ENCODE results near the gene SLC5A2. TPM values are rescaled to one million over a fixed set of nuclear protein-coding genes. Genes with fewer than 3 reads are reported as not detected.
A peak's percentile ranks its signal among the peaks of the same experiment; 100 is the strongest.
"Not testable (repeated sequence)": the region's sequence is repeated elsewhere in the genome, so short reads cannot be mapped to it uniquely, and the experiment has no call there.

The SLC5A2 gene
- total RNA-seq, 1 donor from 2014 or later = not detected

- peak; percentile 77 for ATAC-seq
- intact Hi-C loops (cut with DNase I) = loop anchor here (10.0 kb wide), 1 partner anchor 243 kb away; a partner anchor contains a TSS
- DNase-seq (ENCODE audit: missing footprints) = no peak
Observed at GRCh38 chr16:31471875-31472708, 10.8 kb upstream of the SLC5A2 start, which contains the start of gene TGFB1I1. TSS of gene TGFB1I1 (plus strand) at chr16:31472152. CDS start at chr16:31472189, 37 bp downstream.

GRCh38 chr16:31472709-31473203 is 10.2 kb upstream of the SLC5A2 start:
- intact Hi-C loops (cut with DNase I) = loop anchor here (10.0 kb wide), 1 partner anchor 242 kb away; a partner anchor contains a TSS
- ATAC-seq (peak; percentile 87), DNase-seq (ENCODE audit: missing footprints) (peak; percentile 88)

GRCh38 chr16:31473264-31473984 is 9.5 kb upstream of the SLC5A2 start:
- DNase-seq (ENCODE audit: missing footprints) = no peak
- intact Hi-C loops (cut with DNase I) = loop anchor here (10.0 kb wide), 1 partner anchor 241 kb away; a partner anchor contains a TSS
- ATAC-seq = no peak

- intact Hi-C loops (cut with DNase I) = loop anchor here (10.0 kb wide), 1 partner anchor 241 kb away; a partner anchor contains a TSS
- DNase-seq (ENCODE audit: missing footprints) = no peak
- no peak for ATAC-seq
Observed at GRCh38 chr16:31474173-31474714, 8.7 kb upstream of the SLC5A2 start.

GRCh38 chr16:31474773-31475738 is 7.9 kb upstream of the SLC5A2 start:
- intact Hi-C loops (cut with DNase I) = loop anchor here (10.0 kb wide), 1 partner anchor 240 kb away; a partner anchor contains a TSS
- ATAC-seq (no peak), DNase-seq (ENCODE audit: missing footprints) (no peak)

- ATAC-seq (no peak), DNase-seq (ENCODE audit: missing footprints) (no peak)
- intact Hi-C loops (cut with DNase I) = loop anchor here (10.0 kb wide), 1 partner anchor 239 kb away; a partner anchor contains a TSS
Observed at GRCh38 chr16:31475946-31476302, 7.0 kb upstream of the SLC5A2 start.

- ATAC-seq = peak; percentile 26
Observed at GRCh38 chr16:31476303-31477219, 6.4 kb upstream of the SLC5A2 start.

GRCh38 chr16:31477220-31478216 is 5.4 kb upstream of the SLC5A2 start:
- ATAC-seq (no peak), DNase-seq (ENCODE audit: missing footprints) (no peak)
- intact Hi-C loops (cut with DNase I) = loop anchor here (10.0 kb wide), 1 partner anchor 237 kb away; a partner anchor contains a TSS

More at GRCh38 chr16:31476303-31477219, 6.4 kb upstream of the SLC5A2 start:
- intact Hi-C loops (cut with DNase I) = loop anchor here (10.0 kb wide), 1 partner anchor 238 kb away; a partner anchor contains a TSS
- peak; percentile 94 for DNase-seq (ENCODE audit: missing footprints)

GRCh38 chr16:31478956-31479355 is 4.0 kb upstream of the SLC5A2 start:
- ATAC-seq = no peak
- DNase-seq (ENCODE audit: missing footprints) = no peak
- intact Hi-C loops (cut with DNase I) = loop anchor here (10.0 kb wide), 1 partner anchor 236 kb away; a partner anchor contains a TSS

GRCh38 chr16:31479751-31480150 is 3.2 kb upstream of the SLC5A2 start:
- intact Hi-C loops (cut with DNase I) = loop anchor here (10.0 kb wide), 1 partner anchor 235 kb away; a partner anchor contains a TSS
- DNase-seq (ENCODE audit: missing footprints) = no peak
- no peak for ATAC-seq

GRCh38 chr16:31480851-31481536 is 1.9 kb upstream of the SLC5A2 start:
- DNase-seq (ENCODE audit: missing footprints) = no peak
- ATAC-seq = no peak
- intact Hi-C loops (cut with DNase I) = no loop called here

GRCh38 chr16:31484048-31484447 is 1.1 kb downstream of the SLC5A2 start:
- ATAC-seq; intact Hi-C loops (cut with DNase I); DNase-seq (ENCODE audit: missing footprints): not testable (repeated sequence)

- ATAC-seq (no peak), DNase-seq (ENCODE audit: missing footprints) (no peak)
- intact Hi-C loops (cut with DNase I) = no loop called here
Observed at GRCh38 chr16:31484491-31485171, 1.7 kb downstream of the SLC5A2 start.

GRCh38 chr16:31485571-31485970 is 2.6 kb downstream of the SLC5A2 start:
- intact Hi-C loops (cut with DNase I) = no loop called here
- ATAC-seq = no peak
- no peak for DNase-seq (ENCODE audit: missing footprints)
